H1 (cell line): ENCODE data around the gene SEMA5B.

Experiments used
- CEBPB ChIP-seq: IDR thresholded peaks from 2 replicates; pipeline ENCODE4 v1.6.1; 2012; ENCODE audit warnings: low read depth, low read length
- CHD2 ChIP-seq: IDR thresholded peaks from 2 replicates; pipeline ENCODE4 v1.6.1; 2012; ENCODE audit warnings: low read length, improper control_type of control experiment
- EGR1 ChIP-seq: IDR thresholded peaks from 2 replicates; pipeline ENCODE4 v1.6.1; 2011; ENCODE audit warnings: low read depth, low read length, borderline replicate concordance
- EP300 ChIP-seq, 2 experiments: IDR thresholded peaks; 1 replicate in 1 of 2; 2 replicates in 1 of 2; pipeline ENCODE4 v1.6.1; 2011 to 2012; ENCODE audit warnings: low read depth in 2 of 2, low read length in 2 of 2, mild to moderate bottlenecking in 2 of 2, borderline replicate concordance in 1 of 2, inconsistent platforms in 1 of 2, moderate library complexity in 1 of 2
- GABPA ChIP-seq: IDR thresholded peaks from 2 replicates; pipeline ENCODE4 v1.6.1; 2011; ENCODE audit warnings: mild to moderate bottlenecking, low read length, moderate library complexity, borderline replicate concordance; ENCODE audit not compliant: insufficient read depth
- HDAC6 ChIP-seq: IDR thresholded peaks from one replicate; pipeline ENCODE4 v1.7.1; 2012; ENCODE audit warnings: low read depth, mild to moderate bottlenecking, inconsistent platforms, low read length, moderate library complexity
- JUN ChIP-seq: IDR thresholded peaks from 2 replicates; pipeline ENCODE4 v1.6.1; 2011; ENCODE audit warnings: low read depth, mild to moderate bottlenecking, improper control_type of control experiment, low read length
- KDM1A ChIP-seq: fragments of 200-600, 300-600 bp; sonication (generic); IDR thresholded peaks from 2 replicates; pipeline ENCODE4 v1.7.1; 2016; ENCODE audit warnings: mild to moderate bottlenecking, low read length, borderline replicate concordance
- RAD21 ChIP-seq, 2 experiments: IDR thresholded peaks in 1 of 2; conservative IDR thresholded peaks in 1 of 2; 2 replicates each; pipeline ENCODE4 v1.6.1; 2011; ENCODE audit warnings: low read depth in 2 of 2, low read length in 2 of 2, improper control_type of control experiment in 1 of 2, inconsistent platforms in 1 of 2, mild to moderate bottlenecking in 1 of 2, moderate library complexity in 1 of 2
- SIX5 ChIP-seq: IDR thresholded peaks from 2 replicates; pipeline ENCODE4 v1.6.1; 2011; ENCODE audit warnings: mild to moderate bottlenecking, low read depth, low read length
- TCF12 ChIP-seq: IDR thresholded peaks from 2 replicates; pipeline ENCODE4 v1.6.1; 2011; ENCODE audit warnings: low read depth, mild to moderate bottlenecking, low read length
- TF ChIP-seq, protein P1 (sequence below), 3 experiments: IDR thresholded peaks; 1 replicate in 2 of 3; 2 replicates in 1 of 3; pipeline versions ENCODE4 v1.5.1 to v1.6.1; 2011; ENCODE audit warnings: low read length in 3 of 3, mild to moderate bottlenecking in 3 of 3, inconsistent platforms in 2 of 3, low read depth in 1 of 3, moderate library complexity in 1 of 3; ENCODE audit not compliant: insufficient read depth in 1 of 3; ENCODE audit errors: control extremely low read depth in 1 of 3
- TF ChIP-seq, protein P2 (sequence below): IDR thresholded peaks from 2 replicates; pipeline ENCODE4 v1.6.1; 2012; ENCODE audit warnings: inconsistent platforms
- TF ChIP-seq, protein P3 (sequence below): IDR thresholded peaks from 2 replicates; pipeline ENCODE4 v1.6.1; 2011; ENCODE audit warnings: low read length, improper control_type of control experiment

DNA sequence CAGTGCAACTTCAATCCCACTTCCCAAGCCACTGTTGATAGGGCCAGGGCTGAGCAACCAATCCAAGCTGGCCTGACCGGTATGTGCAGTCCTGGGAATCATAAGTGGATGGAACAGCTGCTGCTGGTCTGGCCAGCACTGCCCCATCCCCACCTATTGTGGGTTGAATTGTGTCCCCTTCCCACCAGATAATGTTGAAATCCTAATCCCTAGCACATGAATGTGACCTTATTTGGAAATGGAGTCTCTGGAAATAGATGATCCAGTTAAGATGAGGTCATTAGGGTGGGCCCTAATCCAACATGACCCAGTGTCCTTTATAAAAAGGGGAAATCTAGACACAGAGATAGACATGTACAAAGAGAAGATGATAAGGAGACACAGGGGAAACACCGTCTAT is 25.5 kb upstream of the SEMA5B start:
- TF ChIP-seq, protein P1, sequence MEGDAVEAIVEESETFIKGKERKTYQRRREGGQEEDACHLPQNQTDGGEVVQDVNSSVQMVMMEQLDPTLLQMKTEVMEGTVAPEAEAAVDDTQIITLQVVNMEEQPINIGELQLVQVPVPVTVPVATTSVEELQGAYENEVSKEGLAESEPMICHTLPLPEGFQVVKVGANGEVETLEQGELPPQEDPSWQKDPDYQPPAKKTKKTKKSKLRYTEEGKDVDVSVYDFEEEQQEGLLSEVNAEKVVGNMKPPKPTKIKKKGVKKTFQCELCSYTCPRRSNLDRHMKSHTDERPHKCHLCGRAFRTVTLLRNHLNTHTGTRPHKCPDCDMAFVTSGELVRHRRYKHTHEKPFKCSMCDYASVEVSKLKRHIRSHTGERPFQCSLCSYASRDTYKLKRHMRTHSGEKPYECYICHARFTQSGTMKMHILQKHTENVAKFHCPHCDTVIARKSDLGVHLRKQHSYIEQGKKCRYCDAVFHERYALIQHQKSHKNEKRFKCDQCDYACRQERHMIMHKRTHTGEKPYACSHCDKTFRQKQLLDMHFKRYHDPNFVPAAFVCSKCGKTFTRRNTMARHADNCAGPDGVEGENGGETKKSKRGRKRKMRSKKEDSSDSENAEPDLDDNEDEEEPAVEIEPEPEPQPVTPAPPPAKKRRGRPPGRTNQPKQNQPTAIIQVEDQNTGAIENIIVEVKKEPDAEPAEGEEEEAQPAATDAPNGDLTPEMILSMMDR (IDR thresholded peaks at IDR 0.05; ENCODE audit: control extremely low read depth in 1 of 3, insufficient read depth in 1 of 3, low read depth in 1 of 3, low read length in 3 of 3) = no peak
- TF ChIP-seq, protein P2, sequence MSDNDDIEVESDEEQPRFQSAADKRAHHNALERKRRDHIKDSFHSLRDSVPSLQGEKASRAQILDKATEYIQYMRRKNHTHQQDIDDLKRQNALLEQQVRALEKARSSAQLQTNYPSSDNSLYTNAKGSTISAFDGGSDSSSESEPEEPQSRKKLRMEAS = no peak
- no peak for TF ChIP-seq EP300 (IDR thresholded peaks at IDR 0.05; ENCODE audit: borderline replicate concordance in 1 of 2, low read depth in 2 of 2, low read length in 2 of 2)
- TF ChIP-seq, protein P3, sequence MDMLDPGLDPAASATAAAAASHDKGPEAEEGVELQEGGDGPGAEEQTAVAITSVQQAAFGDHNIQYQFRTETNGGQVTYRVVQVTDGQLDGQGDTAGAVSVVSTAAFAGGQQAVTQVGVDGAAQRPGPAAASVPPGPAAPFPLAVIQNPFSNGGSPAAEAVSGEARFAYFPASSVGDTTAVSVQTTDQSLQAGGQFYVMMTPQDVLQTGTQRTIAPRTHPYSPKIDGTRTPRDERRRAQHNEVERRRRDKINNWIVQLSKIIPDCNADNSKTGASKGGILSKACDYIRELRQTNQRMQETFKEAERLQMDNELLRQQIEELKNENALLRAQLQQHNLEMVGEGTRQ = no peak
- TF ChIP-seq CEBPB = no peak
- TF ChIP-seq SIX5 = no peak
- TF ChIP-seq CHD2 = no peak
- TF ChIP-seq HDAC6 = no peak
- TF ChIP-seq JUN = no peak
- TF ChIP-seq TCF12 = no peak
- no peak for TF ChIP-seq GABPA
- TF ChIP-seq RAD21 (IDR thresholded peaks at IDR 0.05 in 1 of 2, conservative IDR thresholded peaks at IDR 0.05 in 1 of 2; ENCODE audit: low read depth in 2 of 2, low read length in 2 of 2) = no peak
- no peak for TF ChIP-seq KDM1A
- no peak for TF ChIP-seq EGR1
